ENCODE data around the gene ITSN2.

DNA sequence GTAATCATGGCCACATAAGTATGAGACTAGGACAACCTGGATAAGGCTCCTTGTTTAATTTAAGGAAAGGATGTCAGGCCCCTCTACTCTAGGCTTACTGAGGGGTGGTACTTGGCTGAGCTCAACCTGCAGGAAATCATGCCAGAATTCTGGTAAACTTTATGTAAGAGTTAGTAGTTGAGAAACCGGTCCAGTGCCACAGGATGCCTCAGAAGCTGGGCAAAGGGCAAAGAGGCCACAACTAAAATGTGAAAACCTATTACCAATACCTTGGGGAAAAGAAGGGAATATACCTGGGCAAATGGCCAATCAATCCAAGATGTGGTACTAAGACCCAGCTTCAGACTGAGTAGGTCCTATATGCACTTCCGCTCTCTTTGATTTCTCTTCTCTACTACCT lies 86.7 kb downstream of the ITSN2 start:
- TF ChIP-seq POLR2A (IDR thresholded peaks at IDR 0.05) (no peak), POLR2AphosphoS5 (IDR thresholded peaks at IDR 0.05) (no peak)
- TF ChIP-seq, protein P1, sequence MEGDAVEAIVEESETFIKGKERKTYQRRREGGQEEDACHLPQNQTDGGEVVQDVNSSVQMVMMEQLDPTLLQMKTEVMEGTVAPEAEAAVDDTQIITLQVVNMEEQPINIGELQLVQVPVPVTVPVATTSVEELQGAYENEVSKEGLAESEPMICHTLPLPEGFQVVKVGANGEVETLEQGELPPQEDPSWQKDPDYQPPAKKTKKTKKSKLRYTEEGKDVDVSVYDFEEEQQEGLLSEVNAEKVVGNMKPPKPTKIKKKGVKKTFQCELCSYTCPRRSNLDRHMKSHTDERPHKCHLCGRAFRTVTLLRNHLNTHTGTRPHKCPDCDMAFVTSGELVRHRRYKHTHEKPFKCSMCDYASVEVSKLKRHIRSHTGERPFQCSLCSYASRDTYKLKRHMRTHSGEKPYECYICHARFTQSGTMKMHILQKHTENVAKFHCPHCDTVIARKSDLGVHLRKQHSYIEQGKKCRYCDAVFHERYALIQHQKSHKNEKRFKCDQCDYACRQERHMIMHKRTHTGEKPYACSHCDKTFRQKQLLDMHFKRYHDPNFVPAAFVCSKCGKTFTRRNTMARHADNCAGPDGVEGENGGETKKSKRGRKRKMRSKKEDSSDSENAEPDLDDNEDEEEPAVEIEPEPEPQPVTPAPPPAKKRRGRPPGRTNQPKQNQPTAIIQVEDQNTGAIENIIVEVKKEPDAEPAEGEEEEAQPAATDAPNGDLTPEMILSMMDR (IDR thresholded peaks at IDR 0.05): no peak
